Activated CD4-positive, alpha-beta T cell treated with anti-CD3 and anti-CD28 coated beads, Interleukin-2, amount 50 U/mL, for 24 hours (primary cell): ENCODE data around the gene VPS35L.

Experiments
- DNase-seq, 2 donors: peaks; one replicate each; pipeline ENCODE4 v3.0.0-alpha.2; 2020; ENCODE audit warnings: low read depth in 1 of 2, low spot score in 1 of 2

Gene VPS35L, protein sequence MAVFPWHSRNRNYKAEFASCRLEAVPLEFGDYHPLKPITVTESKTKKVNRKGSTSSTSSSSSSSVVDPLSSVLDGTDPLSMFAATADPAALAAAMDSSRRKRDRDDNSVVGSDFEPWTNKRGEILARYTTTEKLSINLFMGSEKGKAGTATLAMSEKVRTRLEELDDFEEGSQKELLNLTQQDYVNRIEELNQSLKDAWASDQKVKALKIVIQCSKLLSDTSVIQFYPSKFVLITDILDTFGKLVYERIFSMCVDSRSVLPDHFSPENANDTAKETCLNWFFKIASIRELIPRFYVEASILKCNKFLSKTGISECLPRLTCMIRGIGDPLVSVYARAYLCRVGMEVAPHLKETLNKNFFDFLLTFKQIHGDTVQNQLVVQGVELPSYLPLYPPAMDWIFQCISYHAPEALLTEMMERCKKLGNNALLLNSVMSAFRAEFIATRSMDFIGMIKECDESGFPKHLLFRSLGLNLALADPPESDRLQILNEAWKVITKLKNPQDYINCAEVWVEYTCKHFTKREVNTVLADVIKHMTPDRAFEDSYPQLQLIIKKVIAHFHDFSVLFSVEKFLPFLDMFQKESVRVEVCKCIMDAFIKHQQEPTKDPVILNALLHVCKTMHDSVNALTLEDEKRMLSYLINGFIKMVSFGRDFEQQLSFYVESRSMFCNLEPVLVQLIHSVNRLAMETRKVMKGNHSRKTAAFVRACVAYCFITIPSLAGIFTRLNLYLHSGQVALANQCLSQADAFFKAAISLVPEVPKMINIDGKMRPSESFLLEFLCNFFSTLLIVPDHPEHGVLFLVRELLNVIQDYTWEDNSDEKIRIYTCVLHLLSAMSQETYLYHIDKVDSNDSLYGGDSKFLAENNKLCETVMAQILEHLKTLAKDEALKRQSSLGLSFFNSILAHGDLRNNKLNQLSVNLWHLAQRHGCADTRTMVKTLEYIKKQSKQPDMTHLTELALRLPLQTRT

DNA sequence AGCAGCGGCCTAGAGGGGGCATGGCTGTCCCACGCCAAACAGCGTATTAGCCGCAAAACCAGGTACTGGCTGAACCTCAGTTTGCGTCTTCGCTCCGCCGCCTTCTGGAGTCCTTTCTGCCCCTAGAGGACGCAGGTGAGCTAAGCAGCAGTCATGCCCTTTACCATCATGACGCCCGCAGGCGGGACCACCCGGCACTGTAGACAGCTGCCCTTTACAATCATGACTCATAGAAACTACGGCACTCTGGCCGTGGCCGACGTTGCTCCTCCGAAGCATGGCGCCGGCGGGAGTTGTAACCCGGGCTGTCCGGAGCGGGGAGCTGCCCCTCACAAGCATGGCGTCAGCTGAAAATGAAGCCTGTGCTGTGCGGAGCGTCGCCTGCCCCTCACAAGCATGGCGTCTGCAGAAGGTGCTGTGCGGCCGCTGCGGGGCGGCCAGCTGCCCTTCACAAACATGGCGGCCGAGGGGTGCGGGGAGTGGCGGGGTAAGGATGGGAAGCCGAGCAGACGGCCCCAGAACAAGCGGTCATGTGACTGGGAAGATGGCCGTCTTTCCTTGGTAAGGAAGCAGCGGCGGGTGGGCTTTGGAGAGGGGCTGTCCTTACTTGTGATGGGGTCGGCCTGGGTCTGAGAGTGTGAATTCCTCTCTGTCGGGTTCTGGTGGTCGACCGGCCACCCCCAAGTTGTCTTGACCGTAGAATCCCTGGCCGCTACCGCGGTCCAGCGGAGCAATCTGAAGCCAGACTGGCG is at the start of gene VPS35L:
Gene VPS35L (plus strand): TSS at position 518 of the 752 bp plus-strand sequence. CDS start 27 bp downstream, at position 545.
- DNase-seq, result peak; percentile 90 to 94

DNA sequence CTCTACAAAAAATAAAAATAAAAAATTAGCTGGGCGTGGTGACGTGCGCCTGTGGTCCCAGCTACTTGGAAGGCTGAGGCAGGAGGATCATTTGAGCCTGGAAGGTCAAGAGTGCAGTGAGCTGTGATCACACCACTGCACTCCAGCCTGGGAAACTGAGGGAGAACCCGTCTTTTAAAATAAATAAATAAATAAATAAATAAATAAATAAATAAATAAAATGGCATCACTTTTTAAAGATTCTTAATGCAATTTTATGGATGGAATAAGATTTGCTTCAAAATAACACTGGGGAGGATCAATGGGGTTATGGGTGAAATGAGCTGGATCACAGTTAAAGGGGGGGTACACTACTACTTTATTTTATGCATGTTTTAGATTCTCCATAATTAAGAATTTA is 48.5 kb upstream of the VPS35L start:
- no peak for DNase-seq

DNA sequence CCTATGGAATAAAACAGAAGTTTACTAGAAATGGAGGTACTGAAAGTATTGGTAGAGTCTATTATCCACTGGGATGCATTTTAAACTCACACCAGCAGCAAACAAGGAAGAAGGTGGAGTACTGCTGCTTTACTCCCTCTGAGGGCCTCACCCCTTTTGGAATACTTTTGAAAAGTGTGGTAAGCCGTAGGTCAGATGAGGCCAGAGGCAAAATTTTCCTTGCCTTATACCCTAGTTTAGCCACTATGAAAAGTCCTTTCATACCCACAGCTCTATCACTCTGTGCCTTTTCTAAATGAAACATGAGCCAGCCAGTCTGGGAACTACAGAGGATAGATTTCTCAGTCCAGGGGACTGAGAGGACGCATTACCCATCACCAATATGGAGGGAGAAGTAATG is 47.6 kb upstream of the VPS35L start:
- no peak for DNase-seq

DNA sequence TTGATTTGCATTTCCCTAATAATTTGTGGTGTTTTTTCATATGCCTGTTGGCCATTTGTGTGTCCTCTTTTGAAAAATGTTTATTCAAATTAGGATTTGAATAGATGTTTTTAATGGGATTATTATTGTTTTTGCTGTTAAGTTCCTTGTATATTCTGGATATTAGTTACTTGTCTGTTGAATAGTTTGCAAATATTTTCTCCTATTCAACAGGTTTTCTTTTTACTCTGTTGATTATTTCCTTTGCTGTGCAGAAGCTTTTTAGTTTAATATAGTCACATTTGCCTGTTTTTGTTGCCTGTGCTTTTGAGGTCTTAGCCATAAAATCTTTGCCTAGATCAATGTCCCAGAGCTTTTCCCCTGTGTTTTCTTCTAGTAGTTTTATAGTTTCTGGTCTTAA is 43.2 kb upstream of the VPS35L start:
- DNase-seq, result no peak

DNA sequence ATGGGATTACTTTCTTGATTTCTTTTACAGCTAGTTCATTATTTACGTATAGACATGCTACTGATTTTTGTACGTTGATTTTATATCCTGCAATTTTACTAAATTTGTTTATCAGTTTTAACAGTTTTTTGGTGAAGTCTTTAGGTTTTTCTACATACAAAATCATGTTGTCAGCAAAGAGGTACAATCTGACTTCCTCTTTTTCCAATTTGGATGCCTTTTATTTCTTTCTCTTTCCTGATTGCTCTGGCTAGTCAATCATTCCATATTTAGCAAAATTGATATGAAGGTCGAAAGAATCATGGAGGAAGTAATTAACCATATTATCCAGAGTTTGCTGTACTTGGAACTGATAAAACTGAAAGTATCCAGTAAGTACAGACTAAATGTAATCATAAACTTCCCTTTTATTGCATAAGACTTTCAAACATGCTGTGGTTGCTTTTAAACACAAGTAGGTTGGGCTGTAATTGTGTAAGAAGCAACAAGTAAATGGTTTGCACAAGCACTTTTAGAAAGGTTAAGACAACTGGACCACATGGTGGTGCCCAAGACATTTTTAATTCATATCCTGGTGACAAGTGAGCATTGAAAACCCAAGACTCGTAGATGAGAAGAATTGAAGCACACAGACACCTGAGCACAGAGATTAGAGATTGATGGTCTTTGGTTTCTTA is 42.0 kb upstream of the VPS35L start:
- DNase-seq, result no peak

DNA sequence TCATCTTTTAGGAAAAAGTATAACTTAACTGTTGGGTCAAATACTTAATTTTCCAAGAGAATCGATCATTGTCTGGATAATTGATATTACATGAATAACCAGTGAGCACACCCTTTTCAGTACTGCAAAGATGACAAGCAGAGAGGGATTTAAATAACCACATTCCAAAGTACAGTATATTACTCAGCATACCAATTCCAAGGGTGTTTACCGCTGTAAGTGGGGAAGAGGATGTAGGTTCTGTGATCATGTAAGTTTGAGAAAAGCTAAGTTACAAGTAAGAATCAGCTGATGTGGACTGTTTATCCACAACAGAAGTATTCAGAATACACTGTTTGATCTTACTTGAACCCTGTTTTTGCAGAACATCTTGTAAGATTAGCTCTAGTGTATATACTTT is 39.7 kb upstream of the VPS35L start:
- DNase-seq, result no peak

DNA sequence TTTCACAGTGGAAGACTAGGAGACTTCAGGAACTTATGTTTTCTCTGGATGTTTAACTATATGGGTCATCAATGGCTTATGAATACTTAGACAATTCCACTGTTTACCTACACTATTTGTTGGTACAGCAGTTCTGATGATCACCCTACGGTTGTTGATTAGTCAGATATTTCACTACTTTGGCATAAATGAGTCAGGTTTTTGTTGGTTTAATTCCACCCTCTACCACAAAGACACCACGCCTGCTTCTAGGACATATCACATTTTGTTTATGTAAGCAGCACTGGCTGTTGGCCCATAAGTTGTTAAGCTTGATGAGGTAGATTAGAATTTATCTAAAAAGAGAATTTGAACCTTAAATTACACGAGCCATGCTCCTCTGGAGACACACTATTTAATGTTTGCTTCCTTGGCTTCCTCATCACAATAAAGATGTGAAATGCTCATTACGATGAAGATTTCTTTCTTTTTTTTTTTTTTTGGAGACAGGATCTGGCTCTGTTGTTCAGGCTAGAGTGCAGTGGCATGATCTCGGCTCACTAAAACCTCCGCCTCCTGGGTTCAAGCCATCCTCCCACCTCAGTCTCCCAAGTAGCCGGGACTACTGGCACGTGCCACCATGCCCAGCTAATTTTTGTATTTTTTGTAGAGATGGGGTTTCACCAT is 37.9 kb upstream of the VPS35L start:
- no peak for DNase-seq

DNA sequence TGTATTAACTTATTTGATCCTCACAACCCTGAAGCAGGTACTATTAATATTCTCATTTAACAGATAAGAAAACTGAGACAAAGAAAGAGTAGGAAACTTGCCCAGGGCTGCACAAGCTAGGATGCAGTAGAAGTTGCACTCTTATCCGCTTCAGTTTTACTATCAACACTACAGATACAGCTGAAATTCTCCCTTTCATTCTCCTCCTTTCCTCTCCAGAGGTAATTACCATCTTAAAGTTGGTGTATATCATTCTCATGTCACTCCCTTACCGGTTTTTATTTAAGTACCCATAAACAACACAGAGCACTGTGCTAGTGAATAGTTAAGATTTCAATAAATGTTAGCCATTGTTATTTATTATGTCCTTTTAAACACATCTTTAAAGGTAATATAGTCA is 37.1 kb upstream of the VPS35L start:
- no peak for DNase-seq

DNA sequence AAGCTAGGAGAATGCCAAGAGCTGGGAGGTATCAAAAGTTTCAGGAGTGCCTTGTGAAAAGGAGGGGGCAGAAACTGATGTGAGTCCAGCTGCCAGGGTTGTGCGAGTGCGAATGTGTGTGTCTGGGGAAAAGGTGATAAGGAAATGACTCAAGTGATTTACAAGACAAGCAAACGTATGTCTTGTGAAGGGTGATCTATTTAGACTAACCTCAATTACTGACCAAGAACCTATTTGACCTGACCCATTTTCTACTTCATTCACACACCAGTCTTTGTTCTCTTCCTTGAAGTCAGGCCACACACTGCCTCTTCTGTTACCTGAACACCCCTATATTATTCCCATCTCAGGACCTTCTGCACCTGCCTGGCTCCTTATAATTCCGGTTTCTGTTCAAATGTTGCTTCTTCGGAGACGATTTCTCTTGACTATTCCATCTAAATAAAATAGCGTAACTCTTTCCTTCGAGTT is 34.6 kb upstream of the VPS35L start:
- DNase-seq, result no peak

DNA sequence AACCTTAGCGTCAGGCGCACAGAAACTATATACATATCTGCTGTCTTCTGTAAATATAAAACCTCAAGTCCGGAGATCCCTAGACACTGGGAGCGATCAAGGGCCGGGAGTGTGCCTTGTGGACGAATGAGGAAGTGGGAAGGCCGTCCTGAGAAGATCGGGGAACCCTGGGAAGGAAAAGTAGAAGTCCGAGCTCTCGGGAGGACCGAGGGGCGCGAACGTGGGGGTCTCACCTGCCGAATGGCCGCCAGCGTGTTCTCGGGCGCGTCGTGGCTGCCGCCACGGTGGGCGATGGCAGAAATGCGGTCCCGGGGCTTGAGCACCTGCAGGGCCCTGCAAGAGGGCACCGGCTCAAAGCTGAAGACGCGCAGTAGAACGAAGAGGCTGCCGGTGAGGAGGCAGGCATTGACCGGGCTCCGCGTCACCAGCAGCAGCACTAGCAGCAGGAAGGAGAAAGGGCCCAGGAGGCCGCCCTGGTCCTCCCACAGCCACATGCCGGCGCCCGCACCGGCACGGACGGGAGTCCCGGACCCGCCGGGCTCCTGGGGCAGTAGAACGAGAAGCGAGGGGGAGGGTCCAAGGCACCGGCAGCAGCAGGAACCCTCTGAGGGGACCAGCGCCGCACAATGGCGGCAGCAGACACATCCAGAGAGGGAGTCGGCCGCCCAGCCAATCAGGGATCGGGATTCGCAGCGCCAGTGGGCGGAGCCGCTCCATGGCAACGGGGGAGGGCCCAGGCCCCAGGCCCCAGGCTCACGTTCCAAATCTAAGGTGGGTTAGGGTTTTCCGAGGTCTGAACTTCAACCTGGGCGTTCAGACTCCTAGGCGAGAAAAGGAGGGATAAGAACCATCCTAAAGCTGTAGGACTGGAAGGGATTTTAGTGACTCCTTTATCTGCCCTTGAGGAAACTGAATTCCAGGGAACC is 33.8 kb upstream of the VPS35L start, which contains the start of gene GDE1:
Gene GDE1 (minus strand): TSS at position 628 of the 926 bp plus-strand sequence. CDS start 134 bp downstream, at position 494.
- DNase-seq, result peak; percentile 91 to 93

DNA sequence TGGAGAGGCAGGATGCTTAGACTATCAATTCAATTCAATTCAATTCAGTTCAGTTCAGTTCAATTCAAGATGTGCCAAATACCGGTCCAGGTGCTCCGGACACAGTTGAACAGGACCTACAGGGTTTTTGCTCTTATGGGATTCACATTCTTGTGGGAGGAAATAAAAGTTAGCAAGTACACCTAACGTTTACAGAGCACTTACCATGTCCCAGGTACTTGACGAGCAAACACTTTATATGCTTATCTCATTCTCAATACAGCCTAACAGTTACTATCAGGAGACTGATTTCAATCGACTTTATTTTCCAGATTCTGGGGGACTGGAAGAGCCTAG is 33.1 kb upstream of the VPS35L start:
- DNase-seq, result no peak

DNA sequence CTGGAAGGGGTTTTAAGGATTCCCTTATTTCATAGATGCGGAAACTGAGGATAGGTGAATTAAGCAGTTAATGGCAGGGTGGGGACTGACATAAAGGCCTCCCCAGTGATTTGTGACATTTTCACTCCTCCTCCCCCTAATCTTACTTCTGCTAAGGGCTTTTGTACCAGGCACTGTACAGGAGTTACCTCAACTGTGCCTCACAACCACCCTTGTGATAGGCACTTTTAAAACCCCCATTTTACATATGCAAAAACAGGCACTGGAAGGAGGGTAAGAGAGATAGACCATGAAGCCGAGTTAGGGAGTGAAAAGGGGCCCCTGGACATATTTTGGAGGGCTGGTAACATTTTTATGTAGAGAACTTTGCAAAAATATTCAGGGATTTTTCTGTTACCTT is 32.7 kb upstream of the VPS35L start:
- no peak for DNase-seq

DNA sequence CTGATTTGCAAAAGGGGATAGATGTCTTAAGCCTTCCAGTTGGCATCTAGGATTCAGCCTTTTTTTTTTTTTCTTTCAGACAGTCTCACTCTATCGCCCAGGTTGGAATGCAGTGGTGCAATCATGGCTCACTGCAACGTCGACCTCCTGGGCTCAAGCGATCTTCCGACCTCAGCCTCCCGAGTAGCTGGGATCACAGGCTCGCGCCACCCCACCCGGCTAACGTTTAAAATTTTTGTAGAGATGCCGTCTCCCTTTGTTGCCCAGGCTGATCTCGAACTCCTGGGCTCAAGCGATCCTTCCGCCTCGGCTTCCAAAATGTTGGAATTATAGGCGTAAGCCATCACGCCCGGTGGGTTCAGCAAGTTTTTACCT is 32.3 kb upstream of the VPS35L start:
- no peak for DNase-seq

DNA sequence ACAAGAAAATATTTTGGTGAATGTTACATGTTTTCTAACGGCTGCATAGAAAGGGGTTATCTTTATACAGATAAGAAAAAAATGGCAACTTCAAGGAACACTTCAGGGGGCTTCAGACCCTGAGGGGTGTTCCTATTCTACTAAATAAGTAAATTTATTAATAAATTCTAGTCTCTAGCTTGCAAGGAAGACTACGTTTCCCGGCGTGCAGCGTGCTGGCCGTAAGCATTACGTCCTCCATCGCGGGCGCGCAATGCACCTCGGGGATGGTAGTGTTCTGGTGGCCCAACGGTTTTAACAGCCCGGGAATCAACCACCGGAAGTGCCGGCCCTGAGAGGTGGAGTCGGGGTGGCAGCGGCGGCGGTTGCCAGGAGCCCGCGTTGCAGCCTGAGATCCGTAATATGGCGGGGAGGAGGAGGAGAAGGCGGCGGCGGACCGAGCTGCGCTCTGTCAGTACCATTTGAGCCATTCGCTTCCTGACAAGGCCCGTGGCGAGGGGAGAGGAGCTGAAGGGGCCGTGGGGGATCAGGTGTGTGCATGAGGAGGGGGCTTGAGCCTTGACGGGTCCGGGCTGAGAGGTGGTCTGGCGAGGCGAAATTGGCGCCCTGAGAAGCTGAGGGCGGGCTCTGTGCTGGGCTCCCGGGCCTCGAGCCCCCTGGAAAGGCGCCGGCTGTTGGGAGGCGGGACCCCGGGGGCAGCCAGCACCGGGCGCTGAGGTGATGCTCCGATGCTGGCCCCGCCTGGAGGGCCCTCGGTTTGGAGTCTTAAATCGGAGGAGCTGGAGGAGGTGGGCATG is 31.7 kb upstream of the VPS35L start, which contains the start of gene CCP110:
Gene CCP110 (plus strand): TSS at position 384 of the 797 bp plus-strand sequence. CDS start 3,940 bp downstream, outside the sequence.
- peak; percentile 83 to 95 for DNase-seq

DNA sequence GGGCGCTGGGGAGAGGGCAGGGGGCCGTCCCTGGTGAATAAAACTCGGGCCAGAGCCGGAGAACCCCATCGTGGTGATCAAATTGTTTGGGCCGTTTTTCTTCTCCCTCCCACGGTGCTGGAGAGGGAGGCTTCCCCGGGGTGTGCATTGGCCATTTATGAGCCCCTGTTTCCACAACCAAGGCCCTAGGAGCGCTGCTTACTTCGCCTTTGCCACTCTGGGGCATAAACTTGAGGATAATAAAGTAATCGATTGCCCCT is 31.2 kb upstream of the VPS35L start:
- DNase-seq, result no peak

DNA sequence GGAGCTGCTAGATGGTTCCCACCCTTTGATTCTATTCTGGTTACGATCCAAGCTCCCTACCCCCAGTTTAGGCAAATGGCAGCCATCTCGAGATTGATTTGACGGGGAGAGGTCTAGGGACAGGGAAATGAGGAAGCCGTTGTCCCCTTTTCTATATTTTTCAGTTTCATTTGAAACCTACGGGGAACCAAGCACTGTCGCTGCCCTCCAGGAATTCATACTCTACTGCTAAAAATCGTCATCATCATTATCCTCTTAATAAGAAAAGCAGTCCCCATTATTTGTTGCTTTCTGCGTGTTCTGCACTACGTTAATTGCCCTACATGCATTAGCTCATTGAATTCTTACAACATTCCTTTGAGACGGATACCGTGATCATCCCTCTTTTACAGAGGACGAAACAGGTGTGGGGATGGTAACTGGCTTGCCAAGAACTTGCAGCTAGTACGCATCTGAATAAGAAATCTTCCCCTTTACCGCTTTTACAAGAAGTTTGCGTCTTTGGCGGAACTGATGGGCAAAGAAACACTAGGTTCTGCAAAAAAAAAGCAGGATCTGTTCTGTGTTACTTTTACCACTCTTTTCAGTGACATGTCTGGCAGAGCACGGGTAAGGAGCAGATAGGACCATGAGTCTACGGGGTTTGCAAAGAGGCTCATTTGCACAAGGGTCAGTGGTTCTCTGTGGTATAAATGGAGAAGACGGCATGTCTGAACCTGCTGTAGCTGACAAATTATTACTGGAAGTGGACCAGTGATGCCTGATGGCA is 30.7 kb upstream of the VPS35L start:
- DNase-seq, result no peak

DNA sequence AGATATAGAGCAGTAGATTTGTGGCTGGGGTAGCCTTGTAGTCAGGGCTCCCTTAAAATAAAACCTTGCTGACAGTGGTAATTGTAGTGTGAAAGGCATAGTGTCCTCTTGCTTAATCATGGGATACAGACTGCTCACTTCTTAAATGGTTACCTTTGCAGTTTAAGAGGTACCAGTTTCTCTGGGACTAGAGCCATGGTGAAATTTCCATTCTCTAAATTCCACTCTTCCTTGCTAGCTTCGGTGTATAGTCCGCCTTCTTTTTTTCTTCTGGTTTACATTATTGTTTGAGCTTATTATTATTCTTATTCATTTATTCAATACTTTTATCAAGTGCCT is 30.1 kb upstream of the VPS35L start:
- DNase-seq, result no peak

DNA sequence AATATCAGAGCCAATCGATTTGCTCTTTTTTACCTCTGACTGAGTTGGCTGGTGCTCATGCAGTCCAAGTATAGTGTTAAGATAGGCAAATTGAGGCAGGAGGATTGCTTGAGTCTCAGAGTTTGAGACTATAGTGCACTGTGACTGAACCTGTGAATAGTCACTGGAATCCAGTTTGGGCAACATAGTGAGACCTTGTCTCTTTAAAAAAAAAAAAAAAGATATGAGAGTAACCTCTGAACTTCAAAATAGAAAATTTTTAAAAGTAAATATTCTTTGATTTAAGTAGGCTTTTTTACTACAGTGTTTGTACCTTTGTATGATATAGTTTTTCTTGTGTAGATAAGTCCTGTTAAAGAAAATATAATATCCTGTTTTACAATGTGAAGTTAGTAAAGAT is 28.3 kb upstream of the VPS35L start:
- no peak for DNase-seq
